GM12891 (cell line): Measurements from ENCODE around the gene ILDR2.

Experiments
- POLR2A ChIP-seq: IDR thresholded peaks from 2 replicates; pipeline ENCODE4 v1.6.1; 2011; ENCODE audit warnings: low read depth, low read length, control low read depth
- POLR2AphosphoS5 ChIP-seq: IDR thresholded peaks from 2 replicates; pipeline ENCODE4 v1.6.1; 2011; ENCODE audit warnings: low read depth, low read length, control low read depth
- TAF1 ChIP-seq: IDR thresholded peaks from 2 replicates; pipeline ENCODE4 v1.6.1; 2011; ENCODE audit warnings: low read depth, low read length, control low read depth

DNA sequence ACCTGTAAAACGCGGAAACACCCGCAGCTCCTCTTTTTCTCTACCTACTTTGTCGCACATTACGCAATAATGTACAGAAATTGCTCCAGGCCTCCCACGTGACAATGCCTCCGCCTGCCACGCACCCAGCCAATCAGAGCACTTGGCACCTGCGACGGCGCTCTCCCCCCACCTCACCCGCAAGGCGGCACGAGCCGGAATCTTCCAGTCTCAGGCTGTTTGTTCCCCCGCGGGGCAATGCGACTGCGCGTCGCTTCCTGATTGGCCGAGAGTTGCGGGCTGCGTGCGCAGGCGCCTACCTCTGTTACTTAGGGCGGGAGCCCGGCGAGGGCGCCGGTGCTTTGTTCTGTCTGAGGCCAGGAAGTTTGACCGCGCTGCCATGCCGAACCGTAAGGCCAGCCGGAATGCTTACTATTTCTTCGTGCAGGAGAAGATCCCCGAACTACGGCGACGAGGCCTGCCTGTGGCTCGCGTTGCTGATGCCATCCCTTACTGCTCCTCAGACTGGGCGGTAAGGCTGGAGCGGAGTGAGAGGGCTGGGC is 13.7 kb upstream of the ILDR2 start, which contains the start of gene MAEL:
- TF ChIP-seq POLR2A = no peak
- TF ChIP-seq POLR2AphosphoS5 = no peak
- no peak for TF ChIP-seq TAF1
